Adipose tissue (tissue), 3 donors: ENCODE measurements around the gene MITD1. TPM values are rescaled to one million over a fixed set of nuclear protein-coding genes. Genes with fewer than 3 reads are reported as not detected.

Experiments used
- polyA plus RNA-seq, 3 donors: library from polyadenylated mRNA; stranded (reverse); fragments of 200-250 nt; gene quantifications; one replicate each; pipeline ENCODE4 v1.2.3, GENCODE V29; 2013
- donor health status: healthy with polysubstance abuse.
- donor health status: Bipolar disorder and iron deficiency.
- donor health status: healthy.

Gene MITD1
- polyA plus RNA-seq, 3 donors, result 13.9 to 43.4 (median 19.8) TPM

Other genes starting within 250 kb of the MITD1 start
- gene CRACDL, start 244.8 kb downstream of the MITD1 start, polyA plus RNA-seq, result 1 to 10 TPM; 2.0 to 4.5 (median 3.6) TPM
- 1 to 10 TPM in 1 of 3 donors, under 1 TPM in 1, not detected in 1; 0.76 to 1.8 TPM for gene C2orf15, start 39.4 kb downstream of the MITD1 start, polyA plus RNA-seq
- gene TSGA10, start 26.1 kb downstream of the MITD1 start, polyA plus RNA-seq, result 1 to 10 TPM in 2 of 3 donors, under 1 TPM in 1; 0.79 to 8.1 (median 3.4) TPM
- 10 to 100 TPM in 1 of 3 donors, 1 to 10 TPM in 2; 4.3 to 10.9 (median 8.1) TPM for gene LIPT1, start 26.1 kb downstream of the MITD1 start, polyA plus RNA-seq
- 10 to 100 TPM; 11.5 to 21.7 (median 17.8) TPM for gene MRPL30, start 126 bp upstream of the MITD1 start, polyA plus RNA-seq
- gene LYG2, start 74.6 kb upstream of the MITD1 start, polyA plus RNA-seq, result not detected
- 1 to 10 TPM in 1 of 3 donors, under 1 TPM in 2; 0.59 to 2.9 (median 0.65) TPM for gene LYG1, start 120.1 kb upstream of the MITD1 start, polyA plus RNA-seq
- 10 to 100 TPM in 2 of 3 donors, 1 to 10 TPM in 1; 8.5 to 28.8 (median 20.0) TPM for gene TXNDC9, start 155.3 kb upstream of the MITD1 start, polyA plus RNA-seq
- gene EIF5B, start 156.3 kb upstream of the MITD1 start, polyA plus RNA-seq, result 10 to 100 TPM; 16.5 to 31.9 (median 25.3) TPM